Measurements from ENCODE around the gene DCTPP1.
"Not testable (repeated sequence)": the region's sequence is repeated elsewhere in the genome, so short reads cannot be mapped to it uniquely, and the experiment has no call there.

DCTPP1 gene

GRCh38 chr16:30397776-30398660, 31.8 kb downstream of the DCTPP1 start:
- Histone ChIP-seq H3K36me3 (ENCODE audit: control insufficient read depth, insufficient read depth, low read length) (no peaks in the 10 kb centered on the region), H2BK120ac (ENCODE audit: low read depth, low read length) (no peak overlapping the region), H3K56ac (ENCODE audit: low read length) (no peak overlapping the region), H3K9ac (ENCODE audit: low read length) (no peak overlapping the region), H3K27me3 (ENCODE audit: insufficient read depth, low read length, poor library complexity) (no peaks in the 10 kb centered on the region), H3K27ac (ENCODE audit: low read depth, low read length) (no peak overlapping the region), H4K5ac (ENCODE audit: low read length) (no peak overlapping the region), H3K4me1 (ENCODE audit: control insufficient read depth, low read depth, low read length) (no peaks in the 10 kb centered on the region), H3K79me2 (ENCODE audit: control insufficient read depth, insufficient read depth, low read length) (peaks cover 20% of the 10 kb centered on the region), H3K4ac (ENCODE audit: low read depth, low read length) (no peak overlapping the region), H2BK5ac (ENCODE audit: low read length) (no peak overlapping the region), H3K23ac (ENCODE audit: low read length) (no peak overlapping the region), H2BK15ac (replicated peaks; ENCODE audit: low read depth) (no peak overlapping the region), H2AK5ac (ENCODE audit: low read length) (no peak overlapping the region), H3K4me2 (ENCODE audit: low read length) (no peak overlapping the region), H3K18ac (ENCODE audit: low read length) (no peak overlapping the region), H3K79me1 (ENCODE audit: low read length) (peaks cover 7% of the 10 kb centered on the region), H4K8ac (ENCODE audit: low read depth, low read length) (no peak overlapping the region), H3K4me3 (ENCODE audit: low read length) (no peak overlapping the region)
- no peak for DNase-seq
- no CpG with 5 or more reads among the region's 42 CpGs for WGBS (ENCODE audit: extremely low coverage, insufficient coverage, low lambda C conversion rate)

- Histone ChIP-seq H3K4me3 (ENCODE audit: low read length) (no peak overlapping the region), H3K79me2 (ENCODE audit: control insufficient read depth, insufficient read depth, low read length) (peaks cover 20% of the 10 kb centered on the region), H3K23ac (ENCODE audit: low read length) (no peak overlapping the region), H2BK5ac (ENCODE audit: low read length) (no peak overlapping the region), H3K27me3 (ENCODE audit: insufficient read depth, low read length, poor library complexity) (no peaks in the 10 kb centered on the region), H4K8ac (ENCODE audit: low read depth, low read length) (no peak overlapping the region), H3K4me2 (ENCODE audit: low read length) (no peak overlapping the region), H3K36me3 (ENCODE audit: control insufficient read depth, insufficient read depth, low read length) (no peaks in the 10 kb centered on the region), H4K5ac (ENCODE audit: low read length) (no peak overlapping the region), H2BK120ac (ENCODE audit: low read depth, low read length) (no peak overlapping the region), H3K9ac (ENCODE audit: low read length) (no peak overlapping the region), H3K4ac (ENCODE audit: low read depth, low read length) (no peak overlapping the region), H3K79me1 (ENCODE audit: low read length) (peaks cover 7% of the 10 kb centered on the region), H3K56ac (ENCODE audit: low read length) (no peak overlapping the region), H3K27ac (ENCODE audit: low read depth, low read length) (no peak overlapping the region), H2BK15ac (replicated peaks; ENCODE audit: low read depth) (no peak overlapping the region), H2AK5ac (ENCODE audit: low read length) (no peak overlapping the region), H3K4me1 (ENCODE audit: control insufficient read depth, low read depth, low read length) (no peaks in the 10 kb centered on the region), H3K18ac (ENCODE audit: low read length) (no peak overlapping the region)
- DNase-seq = no peak
- no CpG with 5 or more reads among the region's 4 CpGs for WGBS (ENCODE audit: extremely low coverage, insufficient coverage, low lambda C conversion rate)
Measured at GRCh38 chr16:30397056-30397455, 32.8 kb downstream of the DCTPP1 start.

- H3K56ac ChIP-seq (ENCODE audit: low read length); H3K4me2 ChIP-seq (ENCODE audit: low read length); H3K18ac ChIP-seq (ENCODE audit: low read length); H3K4me3 ChIP-seq (ENCODE audit: low read length); H3K4ac ChIP-seq (ENCODE audit: low read depth, low read length); H2BK15ac ChIP-seq (replicated peaks; ENCODE audit: low read depth); DNase-seq; H4K5ac ChIP-seq (ENCODE audit: low read length); H3K36me3 ChIP-seq (ENCODE audit: control insufficient read depth, insufficient read depth, low read length); H2AK5ac ChIP-seq (ENCODE audit: low read length); H3K79me1 ChIP-seq (ENCODE audit: low read length); H3K27me3 ChIP-seq (ENCODE audit: insufficient read depth, low read length, poor library complexity); H4K8ac ChIP-seq (ENCODE audit: low read depth, low read length); H3K23ac ChIP-seq (ENCODE audit: low read length); H3K9ac ChIP-seq (ENCODE audit: low read length); H3K4me1 ChIP-seq (ENCODE audit: control insufficient read depth, low read depth, low read length); H3K27ac ChIP-seq (ENCODE audit: low read depth, low read length); H2BK120ac ChIP-seq (ENCODE audit: low read depth, low read length); H2BK5ac ChIP-seq (ENCODE audit: low read length): not testable (repeated sequence)
- no CpG with 5 or more reads among the region's 4 CpGs for WGBS (ENCODE audit: extremely low coverage, insufficient coverage, low lambda C conversion rate)
- H3K79me2 ChIP-seq (ENCODE audit: control insufficient read depth, insufficient read depth, low read length) = peaks cover 20% of the 10 kb centered on the region
Measured at GRCh38 chr16:30396627-30397026, 33.2 kb downstream of the DCTPP1 start.

- peak overlapping the region; percentile 96 for H3K9ac ChIP-seq (ENCODE audit: low read length)
- H2AK5ac ChIP-seq (ENCODE audit: low read length) = no peak overlapping the region
- WGBS (ENCODE audit: extremely low coverage, insufficient coverage, low lambda C conversion rate) = no CpG with 5 or more reads among the region's 13 CpGs
- no peak overlapping the region for H2BK120ac ChIP-seq (ENCODE audit: low read depth, low read length)
- H3K56ac ChIP-seq (ENCODE audit: low read length) = peak overlapping the region; percentile 96
- no peaks in the 10 kb centered on the region for H3K4me1 ChIP-seq (ENCODE audit: control insufficient read depth, low read depth, low read length)
- H3K18ac ChIP-seq (ENCODE audit: low read length) = peak overlapping the region; percentile 85
- peaks cover 20% of the 10 kb centered on the region for H3K79me2 ChIP-seq (ENCODE audit: control insufficient read depth, insufficient read depth, low read length)
- H2BK5ac ChIP-seq (ENCODE audit: low read length) = no peak overlapping the region
- H3K4me2 ChIP-seq (ENCODE audit: low read length) = peak overlapping the region; percentile 60
- peak overlapping the region; percentile 81 for H3K4me3 ChIP-seq (ENCODE audit: low read length)
- no peak for DNase-seq
- peak overlapping the region; percentile 84 for H3K4ac ChIP-seq (ENCODE audit: low read depth, low read length)
- no peak overlapping the region for H3K23ac ChIP-seq (ENCODE audit: low read length)
- H3K36me3 ChIP-seq (ENCODE audit: control insufficient read depth, insufficient read depth, low read length) = no peaks in the 10 kb centered on the region
- no peak overlapping the region for H2BK15ac ChIP-seq (replicated peaks; ENCODE audit: low read depth)
- H3K27ac ChIP-seq (ENCODE audit: low read depth, low read length) = peak overlapping the region; percentile 98
- no peaks in the 10 kb centered on the region for H3K27me3 ChIP-seq (ENCODE audit: insufficient read depth, low read length, poor library complexity)
- no peak overlapping the region for H4K8ac ChIP-seq (ENCODE audit: low read depth, low read length)
- H4K5ac ChIP-seq (ENCODE audit: low read length) = no peak overlapping the region
- H3K79me1 ChIP-seq (ENCODE audit: low read length) = peaks cover 7% of the 10 kb centered on the region
Measured at GRCh38 chr16:30395992-30396585, 33.7 kb downstream of the DCTPP1 start.

GRCh38 chr16:30395155-30395991, 34.5 kb downstream of the DCTPP1 start, which contains the start of gene ZNF48:
Gene ZNF48, plus strand, starts transcription at chr16:30395420. Its CDS starts 375 bp downstream, at chr16:30395795.
- Histone ChIP-seq H3K79me2 (ENCODE audit: control insufficient read depth, insufficient read depth, low read length) (peaks cover 20% of the 10 kb centered on the region), H3K23ac (ENCODE audit: low read length) (peak within 1 kb of the TSS; percentile 32), H2BK5ac (ENCODE audit: low read length) (peak within 1 kb of the TSS; percentile 87), H3K4me3 (ENCODE audit: low read length) (peak within 1 kb of the TSS; percentile 81), H3K4me1 (ENCODE audit: control insufficient read depth, low read depth, low read length) (no peaks in the 10 kb centered on the region), H3K56ac (ENCODE audit: low read length) (peak within 1 kb of the TSS; percentile 96), H3K18ac (ENCODE audit: low read length) (peak within 1 kb of the TSS; percentile 85), H3K4ac (ENCODE audit: low read depth, low read length) (peak within 1 kb of the TSS; percentile 84), H3K9ac (ENCODE audit: low read length) (peak within 1 kb of the TSS; percentile 96), H2AK5ac (ENCODE audit: low read length) (peak within 1 kb of the TSS; percentile 62), H3K36me3 (ENCODE audit: control insufficient read depth, insufficient read depth, low read length) (no peaks in the 10 kb centered on the region), H4K5ac (ENCODE audit: low read length) (peak within 1 kb of the TSS; percentile 17), H2BK120ac (ENCODE audit: low read depth, low read length) (peak within 1 kb of the TSS; percentile 40), H3K27me3 (ENCODE audit: insufficient read depth, low read length, poor library complexity) (no peaks in the 10 kb centered on the region), H3K27ac (ENCODE audit: low read depth, low read length) (peak within 1 kb of the TSS; percentile 98), H2BK15ac (replicated peaks; ENCODE audit: low read depth) (no peak within 1 kb of the TSS), H4K8ac (ENCODE audit: low read depth, low read length) (peak within 1 kb of the TSS; percentile 91), H3K4me2 (ENCODE audit: low read length) (peak within 1 kb of the TSS; percentile 87), H3K79me1 (ENCODE audit: low read length) (peaks cover 7% of the 10 kb centered on the region)
- WGBS (ENCODE audit: extremely low coverage, insufficient coverage, low lambda C conversion rate) = no CpG with 5 or more reads among the region's 103 CpGs
- peak; percentile 92 for DNase-seq
